Muscle layer of duodenum (tissue), 2 donors: ENCODE results near the gene SEC63.
"Not testable (repeated sequence)": the region's sequence is repeated elsewhere in the genome, so short reads cannot be mapped to it uniquely, and the experiment has no call there.

Experiments
- H3K27ac ChIP-seq: one replicate; pipeline ENCODE4 v1.7.0; 2013; ENCODE audit warnings: mild to moderate bottlenecking, low read length
- H3K27me3 ChIP-seq: one replicate; pipeline ENCODE4 v1.7.0; 2013; ENCODE audit warnings: low read depth, mild to moderate bottlenecking, control low read depth, low read length
- H3K36me3 ChIP-seq, 2 donors: one replicate each; pipeline ENCODE4 v1.7.0; 2013; ENCODE audit warnings: low read length in 2 of 2, control low read depth in 1 of 2, mild to moderate bottlenecking in 1 of 2; ENCODE audit not compliant: insufficient read depth in 2 of 2, control insufficient read depth in 1 of 2
- H3K4me1 ChIP-seq, 2 donors: one replicate each; pipeline ENCODE4 v1.7.0; 2013; ENCODE audit warnings: low read length in 2 of 2, mild to moderate bottlenecking in 2 of 2, control low read depth in 1 of 2, moderate library complexity in 1 of 2; ENCODE audit not compliant: insufficient read depth in 2 of 2, control insufficient read depth in 1 of 2
- H3K4me3 ChIP-seq, 2 donors: one replicate each; pipeline ENCODE4 v1.7.0; 2013; ENCODE audit warnings: low read length in 2 of 2, low read depth in 1 of 2, mild to moderate bottlenecking in 1 of 2
- H3K9me3 ChIP-seq, 2 donors: one replicate each; pipeline ENCODE4 v1.7.0; 2013; ENCODE audit warnings: low read length in 2 of 2, control low read depth in 1 of 2, mild to moderate bottlenecking in 1 of 2; ENCODE audit not compliant: control insufficient read depth in 1 of 2
- donor health status: healthy.

SEC63 gene

GRCh38 chr6:107870381-107870780 lies 87.6 kb downstream of the SEC63 start:
- Histone ChIP-seq H3K36me3 (peaks cover under 1 to 33% of the 10 kb centered on the region in 2 donors), H3K4me3 (no peak overlapping the region), H3K4me1 (no peaks in the 10 kb centered on the region), H3K27me3 (no peaks in the 10 kb centered on the region), H3K9me3 (no peaks in the 10 kb centered on the region), H3K27ac (no peak overlapping the region)

- Histone ChIP-seq H3K4me3 (no peak overlapping the region), H3K27ac (no peak overlapping the region), H3K27me3 (no peaks in the 10 kb centered on the region), H3K4me1 (no peaks in the 10 kb centered on the region), H3K9me3 (no peaks in the 10 kb centered on the region), H3K36me3 (peaks cover 0 to 28% of the 10 kb centered on the region in 2 donors)
Observed at GRCh38 chr6:107869871-107870270, 88.1 kb downstream of the SEC63 start.

GRCh38 chr6:107868867-107869611 lies 89.0 kb downstream of the SEC63 start:
- no peak overlapping the region for H3K27ac ChIP-seq
- H3K9me3 ChIP-seq = no peaks in the 10 kb centered on the region
- H3K27me3 ChIP-seq = no peaks in the 10 kb centered on the region
- H3K4me1 ChIP-seq = no peaks in the 10 kb centered on the region
- H3K36me3 ChIP-seq = peaks cover 0 to 23% of the 10 kb centered on the region in 2 donors
- no peak overlapping the region for H3K4me3 ChIP-seq

- Histone ChIP-seq H3K27ac (no peak overlapping the region), H3K27me3 (no peaks in the 10 kb centered on the region), H3K36me3 (peaks cover 0 to 20% of the 10 kb centered on the region in 2 donors), H3K4me1 (no peaks in the 10 kb centered on the region), H3K4me3 (no peak overlapping the region), H3K9me3 (no peaks in the 10 kb centered on the region)
Observed at GRCh38 chr6:107867302-107867615, 90.7 kb downstream of the SEC63 start.

- Histone ChIP-seq H3K4me1 (no peaks in the 10 kb centered on the region), H3K36me3 (peaks cover 0 to 19% of the 10 kb centered on the region in 2 donors), H3K27me3 (no peaks in the 10 kb centered on the region), H3K27ac (no peak overlapping the region), H3K9me3 (no peaks in the 10 kb centered on the region), H3K4me3 (no peak overlapping the region)
Observed at GRCh38 chr6:107866606-107867301, 91.3 kb downstream of the SEC63 start.

- no peaks in the 10 kb centered on the region for H3K9me3 ChIP-seq
- no peaks in the 10 kb centered on the region for H3K36me3 ChIP-seq
- no peak overlapping the region for H3K4me3 ChIP-seq
- no peaks in the 10 kb centered on the region for H3K27me3 ChIP-seq
- H3K27ac ChIP-seq = no peak overlapping the region
- H3K4me1 ChIP-seq = no peaks in the 10 kb centered on the region
Observed at GRCh38 chr6:107864226-107865127, 93.5 kb downstream of the SEC63 start.

GRCh38 chr6:107862383-107862782 lies 95.6 kb downstream of the SEC63 start:
- H3K27me3 ChIP-seq = no peaks in the 10 kb centered on the region
- H3K4me3 ChIP-seq = no peak overlapping the region
- H3K36me3 ChIP-seq = no peaks in the 10 kb centered on the region
- no peaks in the 10 kb centered on the region for H3K4me1 ChIP-seq
- H3K9me3 ChIP-seq = no peaks in the 10 kb centered on the region
- no peak overlapping the region for H3K27ac ChIP-seq

GRCh38 chr6:107860963-107861362 lies 97.0 kb downstream of the SEC63 start:
- H3K36me3 ChIP-seq, H3K4me1 ChIP-seq, H3K27ac ChIP-seq, H3K4me3 ChIP-seq, H3K27me3 ChIP-seq, H3K9me3 ChIP-seq: not testable (repeated sequence)

GRCh38 chr6:107860144-107860543 lies 97.9 kb downstream of the SEC63 start:
- H3K4me3 ChIP-seq, H3K27ac ChIP-seq, H3K27me3 ChIP-seq, H3K4me1 ChIP-seq, H3K9me3 ChIP-seq, H3K36me3 ChIP-seq: not testable (repeated sequence)

GRCh38 chr6:107853230-107853629 lies 104.8 kb downstream of the SEC63 start:
- H3K4me1 ChIP-seq = peaks cover 0 to 4% of the 10 kb centered on the region in 2 donors
- no peaks in the 10 kb centered on the region for H3K27me3 ChIP-seq
- no peaks in the 10 kb centered on the region for H3K36me3 ChIP-seq
- no peaks in the 10 kb centered on the region for H3K9me3 ChIP-seq
- no peak overlapping the region for H3K27ac ChIP-seq
- H3K4me3 ChIP-seq = no peak overlapping the region

GRCh38 chr6:107849325-107849724 lies 108.7 kb downstream of the SEC63 start:
- Histone ChIP-seq H3K4me3 (no peak overlapping the region), H3K27ac (no peak overlapping the region), H3K9me3 (no peaks in the 10 kb centered on the region)

More at GRCh38 chr6:107849325-107849724, 108.7 kb downstream of the SEC63 start:
- Histone ChIP-seq H3K27me3 (no peaks in the 10 kb centered on the region), H3K36me3 (no peaks in the 10 kb centered on the region), H3K4me1 (peaks cover 4 to 5% of the 10 kb centered on the region in 2 donors)
